ENCODE data around the gene SMIM3.
"Not testable (repeated sequence)": the region's sequence is repeated elsewhere in the genome, so short reads cannot be mapped to it uniquely, and the experiment has no call there.

SMIM3 gene

DNA sequence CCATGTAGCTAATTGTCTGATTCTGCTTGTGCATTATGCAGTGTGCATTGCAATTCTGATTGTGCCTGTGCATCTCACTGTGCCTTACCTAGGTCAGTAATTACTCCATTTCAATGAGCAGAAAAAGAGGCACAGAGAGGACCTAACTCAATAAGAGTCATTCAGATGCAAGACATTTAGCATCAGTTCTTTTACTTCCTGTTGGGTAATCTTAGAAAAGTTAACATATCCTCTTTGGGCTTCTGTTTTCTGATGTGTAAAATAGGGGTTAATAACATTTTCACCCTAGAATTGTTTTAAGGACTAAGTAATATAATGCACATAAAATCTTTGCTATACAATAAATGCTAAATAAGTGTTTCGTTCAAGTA is 12.8 kb upstream of the SMIM3 start:
- DNase-seq = no peak

DNA sequence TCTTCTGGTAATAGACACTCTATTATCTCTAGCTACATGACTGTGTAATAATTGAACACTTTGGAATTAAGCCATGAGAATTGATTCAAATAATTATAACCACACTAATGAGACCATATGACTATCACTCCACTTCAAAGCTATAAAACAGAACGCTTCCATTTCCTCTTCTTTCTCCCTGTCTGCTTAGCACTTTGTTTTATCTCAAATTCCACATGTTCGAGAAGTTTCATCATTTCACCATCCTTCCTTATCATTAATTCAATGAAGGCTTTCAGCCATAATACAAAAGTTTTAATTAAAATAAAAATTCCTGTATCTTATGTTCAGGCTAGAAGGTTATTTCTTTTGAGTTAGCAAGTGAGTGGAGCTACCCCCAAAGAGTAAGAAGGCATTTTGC is 12.3 kb upstream of the SMIM3 start:
- DNase-seq = no peak

GRCh38 chr5:150771034-150771795 is 7.3 kb upstream of the SMIM3 start:
- DNase-seq = no peak

DNA sequence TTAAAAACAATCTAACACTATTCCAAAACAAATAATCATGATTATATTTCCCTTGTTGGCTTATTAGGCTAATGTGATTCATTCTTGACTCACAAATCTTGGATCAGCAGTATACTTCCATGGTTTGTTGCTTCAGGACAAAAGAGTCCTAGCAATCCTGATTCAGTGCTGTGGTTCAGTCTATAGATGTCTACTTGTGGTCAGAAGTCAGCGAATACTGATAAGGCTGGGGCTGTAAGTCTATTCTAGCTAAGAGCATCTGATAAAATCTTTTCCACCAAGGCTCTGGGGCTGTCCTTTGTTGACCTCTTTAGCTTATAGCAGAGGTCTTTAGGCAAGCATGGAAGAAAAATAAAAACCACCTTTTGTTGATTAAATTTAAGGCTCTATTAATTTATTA is 4.4 kb upstream of the SMIM3 start:
- no peak for DNase-seq

DNA sequence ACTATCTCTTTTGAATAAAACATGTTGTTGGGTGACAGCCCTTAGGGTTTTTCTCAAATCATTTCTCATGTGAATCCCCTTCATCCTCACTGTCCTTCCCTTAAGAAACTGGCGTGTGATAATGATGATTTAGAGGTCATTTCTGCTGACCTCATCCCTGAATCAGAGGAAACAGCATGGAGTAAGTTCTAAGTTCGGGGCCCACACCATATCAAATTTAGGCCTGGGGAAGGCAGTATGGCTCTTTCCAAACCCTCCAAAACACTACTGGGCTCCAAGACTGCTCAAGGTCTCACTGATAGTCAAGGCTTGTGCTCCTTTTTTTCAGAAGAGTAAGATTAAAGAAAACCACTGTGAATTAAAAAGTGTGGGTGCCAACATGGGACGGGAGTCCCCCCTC is 872 bp upstream of the SMIM3 start:
- DNase-seq = no peak

GRCh38 chr5:150778088-150778516 is 455 bp upstream of the SMIM3 start:
- DNase-seq = no peak

- DNase-seq = no peak
Measured at GRCh38 chr5:150779397-150780186, 1.0 kb downstream of the SMIM3 start.

DNA sequence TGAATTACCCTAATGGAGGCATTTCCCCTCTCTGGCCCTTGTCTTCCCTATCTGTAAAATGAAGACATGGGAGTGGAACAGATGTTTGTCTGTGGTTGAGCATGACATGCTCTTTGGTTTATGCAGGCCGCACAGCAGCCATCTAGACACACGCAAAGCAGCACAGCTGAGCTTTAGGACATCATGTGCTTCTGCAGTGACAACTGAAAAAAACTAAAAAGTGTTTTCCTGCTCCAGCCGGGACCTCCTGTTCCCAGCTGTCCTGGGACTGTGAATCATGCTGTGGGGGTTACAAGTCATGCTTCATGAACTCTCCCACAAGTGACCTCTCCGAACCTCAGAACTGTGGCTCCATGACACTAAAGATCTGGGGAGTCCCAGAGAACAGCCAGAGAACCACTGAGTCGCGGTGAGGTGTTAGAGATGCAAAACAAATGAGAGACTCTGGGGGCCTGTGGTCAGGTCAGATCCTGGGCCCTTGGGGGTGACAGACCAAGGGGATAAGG is 1.7 kb downstream of the SMIM3 start:
- DNase-seq = no peak

DNA sequence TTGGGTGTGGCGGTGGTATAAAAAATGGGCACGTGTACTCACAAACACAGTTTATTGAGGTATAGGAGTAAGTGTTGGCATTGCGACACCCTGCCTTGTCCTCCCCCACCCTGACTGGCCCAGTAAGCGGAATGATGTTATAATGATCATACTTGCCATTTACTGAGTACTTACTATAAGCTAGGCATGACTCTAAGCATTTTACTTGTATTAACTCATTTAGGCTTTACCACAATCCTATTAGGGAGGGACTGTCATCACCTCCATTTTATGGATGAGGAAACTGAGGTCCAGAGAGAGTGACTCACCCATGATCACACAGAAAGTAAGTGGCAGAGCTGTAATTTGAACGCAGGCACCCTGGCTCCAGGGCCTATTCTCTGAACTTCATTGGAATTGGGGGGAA is 2.3 kb downstream of the SMIM3 start:
- DNase-seq = no peak

GRCh38 chr5:150781706-150782614 is 3.4 kb downstream of the SMIM3 start:
- no peak for DNase-seq

DNA sequence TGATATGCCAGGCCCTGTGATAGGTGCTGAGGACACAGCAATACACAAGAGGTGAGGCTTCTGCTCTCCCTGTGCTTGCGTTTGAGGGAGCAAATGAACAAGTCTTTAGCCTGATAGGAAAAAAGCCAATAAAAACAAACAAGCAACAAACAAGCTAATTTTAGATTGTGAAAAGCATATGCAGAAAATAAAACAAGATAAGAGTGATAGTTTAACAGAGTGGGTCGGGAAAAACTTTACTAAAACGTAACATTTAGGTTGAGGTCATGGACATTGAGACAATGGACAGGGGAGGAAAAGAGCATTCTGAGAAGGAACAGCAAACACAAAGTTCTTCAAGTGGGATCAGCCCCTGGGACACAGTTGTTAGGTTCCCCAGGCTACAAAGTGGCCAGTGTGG is 4.3 kb downstream of the SMIM3 start:
- no peak for DNase-seq

- DNase-seq = peak; percentile 67
Measured at GRCh38 chr5:150783422-150783928, 4.9 kb downstream of the SMIM3 start.

GRCh38 chr5:150785950-150786349 is 7.4 kb downstream of the SMIM3 start:
- DNase-seq = no peak

GRCh38 chr5:150786876-150787275 is 8.3 kb downstream of the SMIM3 start:
- no peak for DNase-seq

DNA sequence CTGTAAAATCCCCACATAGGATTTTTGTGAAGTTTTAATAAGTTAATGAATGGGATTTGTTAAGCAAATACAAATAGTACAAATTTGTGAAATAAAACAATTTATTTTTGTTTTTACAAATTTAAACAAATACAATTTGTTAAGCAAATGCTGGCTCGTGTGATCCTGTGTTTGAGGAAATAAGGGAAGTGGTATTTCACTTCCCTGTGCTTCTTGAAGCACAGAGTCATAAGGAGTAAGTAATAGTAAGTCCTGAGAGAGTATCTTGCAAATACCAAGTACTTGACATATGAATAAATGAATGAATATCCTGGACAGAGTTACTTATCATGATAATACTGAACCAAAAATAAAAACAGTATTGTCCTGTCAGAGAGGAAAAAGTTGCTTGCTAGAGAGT is 9.1 kb downstream of the SMIM3 start:
- no peak for DNase-seq

DNA sequence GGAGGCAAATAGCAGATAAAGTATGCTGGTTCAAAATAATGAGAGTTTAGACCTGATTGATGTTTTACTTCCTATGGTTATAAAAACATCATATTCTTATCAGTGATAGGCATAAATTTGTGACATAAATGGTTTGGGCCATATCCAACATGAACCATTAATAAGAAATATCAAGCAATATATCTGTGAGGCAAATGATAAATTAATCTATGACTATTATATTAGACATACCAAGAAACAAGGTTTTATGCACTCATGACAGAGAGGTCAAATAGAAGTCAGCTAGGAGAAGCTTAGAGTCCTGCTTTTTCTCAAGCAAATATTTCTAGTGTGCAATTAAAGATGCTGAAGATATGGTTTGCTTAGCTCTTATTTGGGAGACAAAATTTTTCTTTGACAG is 10.4 kb downstream of the SMIM3 start:
- DNase-seq = no peak

DNA sequence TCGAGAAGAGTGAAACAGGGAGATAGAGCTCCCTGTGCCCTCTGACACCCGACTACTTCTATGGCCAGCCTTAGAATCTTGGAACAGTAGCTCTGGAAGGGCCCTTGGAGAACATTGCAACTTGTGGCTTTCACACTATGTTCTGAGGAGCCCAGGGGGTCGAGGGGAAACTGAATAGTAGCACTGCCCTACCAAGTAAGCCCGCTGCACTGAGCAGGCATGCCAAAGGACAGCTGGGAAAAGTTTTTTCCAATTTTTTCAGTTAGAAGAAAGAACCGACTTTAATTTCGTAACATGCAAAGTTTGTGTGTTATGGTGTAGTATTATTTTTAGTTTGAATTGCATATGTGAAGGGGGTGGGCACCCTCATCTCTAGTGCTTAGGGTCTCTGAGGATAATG is 10.9 kb downstream of the SMIM3 start:
- no peak for DNase-seq

DNA sequence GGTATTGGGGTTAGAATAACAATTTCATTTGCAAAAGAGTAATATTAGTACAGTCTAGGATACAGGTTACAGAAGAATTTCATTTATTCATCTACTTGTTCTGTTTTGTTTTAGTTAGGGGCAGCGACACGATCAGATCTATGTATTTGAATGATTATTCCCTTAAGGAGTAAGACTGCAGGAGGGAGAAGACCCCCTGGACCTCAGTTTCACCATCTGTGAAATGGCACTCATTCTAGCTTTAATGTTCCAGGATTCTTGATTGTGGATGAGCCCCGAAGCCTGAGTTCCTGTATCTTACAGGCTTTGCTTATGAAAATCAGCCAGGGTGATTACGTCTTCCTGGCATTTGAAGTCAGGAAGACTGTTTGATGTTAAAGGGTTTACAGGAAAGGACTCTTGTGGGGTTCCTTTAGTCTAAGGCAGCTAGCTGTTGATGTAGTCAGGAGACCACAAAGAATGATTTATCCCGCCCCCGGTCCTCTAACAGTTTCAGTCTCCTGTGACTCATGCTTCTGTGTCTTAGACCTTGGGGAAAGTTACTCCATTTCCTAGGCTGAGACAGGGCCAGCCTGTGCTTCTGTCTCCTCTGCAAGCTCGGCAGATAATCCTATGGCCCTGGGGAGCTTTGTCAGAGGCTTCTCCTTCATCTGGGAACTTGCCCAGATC is 11.5 kb downstream of the SMIM3 start:
- DNase-seq = peak; percentile 52

DNA sequence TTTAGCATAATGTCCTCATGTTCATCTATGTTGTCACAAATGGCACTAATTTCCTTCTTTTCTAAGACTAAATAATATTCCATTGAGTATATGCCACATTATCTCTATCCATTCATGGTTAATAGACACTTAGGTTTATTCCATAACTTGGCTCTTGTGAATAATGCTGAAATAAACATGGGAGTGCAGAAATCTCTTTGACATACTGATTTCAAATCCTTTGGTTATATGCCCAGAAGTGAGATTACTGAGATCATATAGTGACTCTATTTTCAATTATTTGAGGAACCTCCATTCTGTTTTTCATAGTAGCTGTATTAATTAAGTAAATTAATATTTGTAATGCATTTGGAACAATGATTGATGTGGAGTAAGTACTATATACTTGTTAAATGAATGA is 13.0 kb downstream of the SMIM3 start:
- no peak for DNase-seq

DNA sequence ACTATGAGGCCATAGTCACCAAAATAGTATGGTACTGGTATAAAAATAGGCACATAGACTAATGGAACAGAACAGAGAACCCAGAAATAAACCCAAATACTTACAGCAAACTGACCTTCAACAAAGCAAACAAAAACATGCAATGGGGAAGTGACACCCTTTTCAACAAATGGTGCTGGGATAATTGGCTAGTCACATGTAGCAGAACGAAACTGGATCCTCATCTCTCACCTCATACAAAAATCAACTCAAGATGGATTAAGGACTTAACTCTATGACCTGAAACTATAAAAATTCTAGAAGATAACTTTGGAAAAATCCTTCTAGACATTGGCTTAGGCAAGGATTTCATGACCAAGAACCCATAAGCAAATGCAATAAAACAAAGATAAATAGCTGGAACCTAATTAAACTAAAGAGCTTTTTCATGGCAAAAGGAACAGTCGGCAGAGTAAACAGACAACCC is 14.9 kb downstream of the SMIM3 start:
- DNase-seq = not testable (repeated sequence)

- no peak for DNase-seq
Measured at GRCh38 chr5:150794927-150795326, 16.4 kb downstream of the SMIM3 start.

GRCh38 chr5:150797384-150797783 is 18.8 kb downstream of the SMIM3 start:
- DNase-seq = no peak
